Measurements from ENCODE around the gene GSC2. TPM values are rescaled to one million over a fixed set of nuclear protein-coding genes. Genes with fewer than 3 reads are reported as not detected.
A peak's percentile ranks its signal among the peaks of the same experiment; 100 is the strongest.

Gene GSC2
- polyA plus RNA-seq, 4 donors = not detected

- WGBS, 3 donors = 51 to 62% (median 52%) methylated on average over 10 of the region's 10 CpGs
- peaks cover 0 to 2% (median 0%) of the 10 kb centered on the region in 3 donors for H3K4me1 ChIP-seq (ENCODE audit: control insufficient read depth in 3 of 3, insufficient read depth in 2 of 3, low read depth in 1 of 3, low read length in 2 of 3)
- no peaks in the 10 kb centered on the region for H3K36me3 ChIP-seq (ENCODE audit: control insufficient read depth in 3 of 3, insufficient read depth in 2 of 3, low read depth in 1 of 3, low read length in 3 of 3)
- H3K9me3 ChIP-seq (ENCODE audit: control insufficient read depth in 2 of 2, insufficient read depth in 1 of 2, low read depth in 1 of 2, low read length in 1 of 2) = peaks cover 0 to 6% of the 10 kb centered on the region in 2 donors
- DNase-seq (no peak), FAIRE-seq (no peak)
- H3K27ac ChIP-seq (ENCODE audit: low read depth in 1 of 3, low read length in 2 of 3) = no peak overlapping the region
- no peak overlapping the region for H3K4me3 ChIP-seq (ENCODE audit: low read depth in 1 of 3, low read length in 3 of 3)
- H3K27me3 ChIP-seq (ENCODE audit: control insufficient read depth in 3 of 3, insufficient read depth in 3 of 3, low read length in 3 of 3) = peaks cover 37 to 60% (median 42%) of the 10 kb centered on the region in 3 donors
Observed at GRCh38 chr22:19151329-19152191, 1.5 kb upstream of the GSC2 start.

GRCh38 chr22:19150482-19151328 lies 613 bp upstream of the GSC2 start:
- H3K27me3 ChIP-seq (ENCODE audit: control insufficient read depth in 3 of 3, insufficient read depth in 3 of 3, low read length in 3 of 3) = peaks cover 37 to 67% (median 42%) of the 10 kb centered on the region in 3 donors
- no peak for FAIRE-seq
- no peak overlapping the region for H3K27ac ChIP-seq (ENCODE audit: low read depth in 1 of 3, low read length in 2 of 3)
- peaks cover 0 to 6% of the 10 kb centered on the region in 2 donors for H3K9me3 ChIP-seq (ENCODE audit: control insufficient read depth in 2 of 2, insufficient read depth in 1 of 2, low read depth in 1 of 2, low read length in 1 of 2)
- no peak for DNase-seq
- H3K36me3 ChIP-seq (ENCODE audit: control insufficient read depth in 3 of 3, insufficient read depth in 2 of 3, low read depth in 1 of 3, low read length in 3 of 3) = no peaks in the 10 kb centered on the region
- H3K4me3 ChIP-seq (ENCODE audit: low read depth in 1 of 3, low read length in 3 of 3) = no peak overlapping the region
- H3K4me1 ChIP-seq (ENCODE audit: control insufficient read depth in 3 of 3, insufficient read depth in 2 of 3, low read depth in 1 of 3, low read length in 2 of 3) = peaks cover 0 to 2% (median 0%) of the 10 kb centered on the region in 3 donors
- 10 to 20% (median 15%) methylated on average over 44 to 68 of the region's 68 CpGs for WGBS, 3 donors

DNA sequence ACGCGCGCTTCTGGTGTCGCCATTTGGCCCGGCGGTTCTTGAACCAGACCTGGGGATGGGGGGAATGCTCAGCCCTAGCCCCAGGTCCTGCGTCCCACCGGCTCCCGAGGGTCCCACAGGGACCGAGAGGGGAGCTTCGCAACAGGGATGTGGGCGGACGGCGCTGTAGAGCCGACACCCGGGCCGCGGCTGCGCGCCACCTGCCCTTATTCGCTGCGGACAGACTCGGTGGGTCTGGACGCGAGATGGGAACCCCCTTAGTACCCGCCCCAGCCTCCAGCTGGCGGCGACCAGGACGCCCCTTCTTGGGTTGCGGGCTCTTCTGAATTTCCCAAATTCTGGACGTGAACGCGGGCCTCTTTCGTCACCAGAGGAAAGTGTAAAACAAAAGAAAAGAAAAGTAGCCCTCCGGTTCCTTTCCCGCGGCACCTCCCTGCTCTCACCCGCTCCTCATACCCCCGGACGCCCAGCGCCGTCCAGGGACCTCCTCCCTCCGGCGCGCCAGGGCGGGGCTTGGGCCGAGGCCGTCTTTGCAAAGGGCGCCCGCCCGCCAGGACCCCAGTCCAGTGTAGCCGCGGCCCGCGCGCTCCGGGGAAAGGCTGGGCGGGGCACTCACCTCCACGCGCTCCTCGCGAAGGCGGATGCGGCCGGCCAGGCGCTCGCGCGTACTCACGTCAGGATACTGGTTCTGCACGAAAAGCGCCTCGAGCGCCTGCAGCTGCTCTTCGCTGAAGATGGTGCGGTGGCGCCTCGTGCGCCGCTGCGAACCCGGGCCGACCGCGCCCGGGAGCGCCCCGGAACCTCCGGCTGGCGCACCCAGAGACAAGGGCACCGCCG lies 827 bp downstream of the GSC2 start:
- 4 to 5% (median 4%) methylated on average over 74 to 92 of the region's 92 CpGs for WGBS, 3 donors
- Histone ChIP-seq H3K4me1 (ENCODE audit: control insufficient read depth in 3 of 3, insufficient read depth in 2 of 3, low read depth in 1 of 3, low read length in 2 of 3) (peaks cover 0 to 2% (median 0%) of the 10 kb centered on the region in 3 donors), H3K27ac (ENCODE audit: low read depth in 1 of 3, low read length in 2 of 3) (no peak overlapping the region), H3K27me3 (ENCODE audit: control insufficient read depth in 3 of 3, insufficient read depth in 3 of 3, low read length in 3 of 3) (peaks cover 37 to 64% (median 39%) of the 10 kb centered on the region in 3 donors), H3K9me3 (ENCODE audit: control insufficient read depth in 2 of 2, insufficient read depth in 1 of 2, low read depth in 1 of 2, low read length in 1 of 2) (peaks cover 0 to 6% of the 10 kb centered on the region in 2 donors), H3K36me3 (ENCODE audit: control insufficient read depth in 3 of 3, insufficient read depth in 2 of 3, low read depth in 1 of 3, low read length in 3 of 3) (no peaks in the 10 kb centered on the region), H3K4me3 (ENCODE audit: low read depth in 1 of 3, low read length in 3 of 3) (peak overlapping the region in 1 of 3 donors; percentile 31)
- FAIRE-seq (no peak), DNase-seq (peak; percentile 8 to 47)

- Histone ChIP-seq H3K27ac (ENCODE audit: low read depth in 1 of 3, low read length in 2 of 3) (no peak overlapping the region), H3K4me1 (ENCODE audit: control insufficient read depth in 3 of 3, insufficient read depth in 2 of 3, low read depth in 1 of 3, low read length in 2 of 3) (peaks cover 0 to 4% (median 2%) of the 10 kb centered on the region in 3 donors), H3K36me3 (ENCODE audit: control insufficient read depth in 3 of 3, insufficient read depth in 2 of 3, low read depth in 1 of 3, low read length in 3 of 3) (no peaks in the 10 kb centered on the region), H3K27me3 (ENCODE audit: control insufficient read depth in 3 of 3, insufficient read depth in 3 of 3, low read length in 3 of 3) (peaks cover 37 to 62% (median 39%) of the 10 kb centered on the region in 3 donors), H3K4me3 (ENCODE audit: low read depth in 1 of 3, low read length in 3 of 3) (no peak overlapping the region), H3K9me3 (ENCODE audit: control insufficient read depth in 2 of 2, insufficient read depth in 1 of 2, low read depth in 1 of 2, low read length in 1 of 2) (peaks cover 0 to 6% of the 10 kb centered on the region in 2 donors)
- DNase-seq (no peak), FAIRE-seq (no peak)
- 19 to 36% (median 31%) methylated on average over 31 to 33 of the region's 33 CpGs for WGBS, 3 donors
Observed at GRCh38 chr22:19148417-19149046, 1.6 kb downstream of the GSC2 start.

- Histone ChIP-seq H3K27me3 (ENCODE audit: control insufficient read depth in 3 of 3, insufficient read depth in 3 of 3, low read length in 3 of 3) (peaks cover 32 to 54% (median 37%) of the 10 kb centered on the region in 3 donors), H3K27ac (ENCODE audit: low read depth in 1 of 3, low read length in 2 of 3) (no peak overlapping the region), H3K9me3 (ENCODE audit: control insufficient read depth in 2 of 2, insufficient read depth in 1 of 2, low read depth in 1 of 2, low read length in 1 of 2) (peaks cover 0 to 6% of the 10 kb centered on the region in 2 donors), H3K36me3 (ENCODE audit: control insufficient read depth in 3 of 3, insufficient read depth in 2 of 3, low read depth in 1 of 3, low read length in 3 of 3) (peaks cover 0 to 6% (median 0%) of the 10 kb centered on the region in 3 donors), H3K4me1 (ENCODE audit: control insufficient read depth in 3 of 3, insufficient read depth in 2 of 3, low read depth in 1 of 3, low read length in 2 of 3) (peaks cover 0 to 4% (median 2%) of the 10 kb centered on the region in 3 donors), H3K4me3 (ENCODE audit: low read depth in 1 of 3, low read length in 3 of 3) (no peak overlapping the region)
- FAIRE-seq (no peak), DNase-seq (no peak)
- 33 to 54% (median 52%) methylated on average over 9 of the region's 9 CpGs for WGBS, 3 donors
Observed at GRCh38 chr22:19147195-19147780, 2.8 kb downstream of the GSC2 start.

DNA sequence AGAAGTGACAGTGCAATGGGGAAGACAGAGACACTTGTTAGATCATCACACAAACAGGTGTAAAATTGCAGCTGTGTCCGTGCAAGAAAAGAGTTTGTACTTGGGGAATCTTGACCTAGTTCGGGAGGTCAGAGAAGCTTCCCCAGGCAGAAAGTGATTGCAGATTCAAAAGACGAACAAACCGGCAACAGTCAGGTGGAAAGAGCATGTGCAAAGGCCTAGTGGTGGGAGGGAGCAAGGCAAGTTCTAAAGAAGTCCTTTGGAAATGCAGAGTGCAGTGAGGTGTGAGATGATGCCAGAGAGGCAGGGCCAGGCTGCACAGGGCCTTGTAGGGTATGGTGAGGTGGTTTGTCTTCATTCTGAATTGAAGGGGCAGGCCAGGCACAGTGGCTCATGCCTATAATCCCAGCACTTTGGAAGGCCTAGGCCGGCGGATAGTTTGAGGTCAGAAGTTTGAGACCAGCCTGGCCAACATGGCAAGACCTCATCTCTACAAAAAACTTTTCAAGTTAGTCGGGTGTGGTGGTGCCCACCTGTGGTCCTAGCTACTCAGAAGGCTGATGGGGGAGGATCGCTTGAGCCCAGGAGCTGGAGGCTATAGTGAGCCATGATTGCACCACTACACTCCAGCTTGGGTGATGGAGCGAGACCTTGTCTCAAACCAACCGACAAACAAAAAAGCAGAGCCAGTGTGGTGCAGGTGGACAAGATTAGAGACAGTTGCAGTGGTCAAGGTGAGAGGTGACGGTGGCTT lies 3.7 kb downstream of the GSC2 start:
- peaks cover 0 to 2% of the 10 kb centered on the region in 2 donors for H3K9me3 ChIP-seq (ENCODE audit: control insufficient read depth in 2 of 2, insufficient read depth in 1 of 2, low read depth in 1 of 2, low read length in 1 of 2)
- 76 to 81% (median 80%) methylated on average over 11 of the region's 11 CpGs for WGBS, 3 donors
- peaks cover 0 to 4% (median 2%) of the 10 kb centered on the region in 3 donors for H3K4me1 ChIP-seq (ENCODE audit: control insufficient read depth in 3 of 3, insufficient read depth in 2 of 3, low read depth in 1 of 3, low read length in 2 of 3)
- peaks cover 0 to 13% (median 3%) of the 10 kb centered on the region in 3 donors for H3K36me3 ChIP-seq (ENCODE audit: control insufficient read depth in 3 of 3, insufficient read depth in 2 of 3, low read depth in 1 of 3, low read length in 3 of 3)
- DNase-seq (no peak), FAIRE-seq (no peak)
- peaks cover 24 to 45% (median 35%) of the 10 kb centered on the region in 3 donors for H3K27me3 ChIP-seq (ENCODE audit: control insufficient read depth in 3 of 3, insufficient read depth in 3 of 3, low read length in 3 of 3)
- H3K4me3 ChIP-seq (ENCODE audit: low read depth in 1 of 3, low read length in 3 of 3) = no peak overlapping the region
- no peak overlapping the region for H3K27ac ChIP-seq (ENCODE audit: low read depth in 1 of 3, low read length in 2 of 3)

DNA sequence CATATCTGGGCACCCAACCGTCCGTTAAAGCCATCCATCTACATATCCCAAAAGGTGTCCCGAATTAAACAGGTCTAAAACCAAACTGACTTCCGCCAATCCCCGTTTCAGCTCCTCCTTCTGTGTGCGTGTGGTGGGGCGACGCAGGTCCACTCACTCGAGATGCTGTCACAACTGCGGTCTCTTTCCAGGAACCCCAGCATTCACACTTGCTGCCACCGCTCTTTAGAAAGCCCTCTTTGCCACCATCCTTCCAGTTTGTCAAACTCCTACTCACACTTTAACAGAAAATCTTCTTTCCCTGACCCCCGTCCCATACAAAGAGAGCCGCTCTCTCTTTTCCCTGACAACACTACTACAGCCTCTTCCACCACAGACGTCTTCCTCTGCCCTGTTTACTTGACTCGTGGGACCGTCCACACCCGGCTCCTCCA lies 6.1 kb downstream of the GSC2 start:
- FAIRE-seq (no peak), DNase-seq (no peak)
- Histone ChIP-seq H3K4me1 (ENCODE audit: control insufficient read depth in 3 of 3, insufficient read depth in 2 of 3, low read depth in 1 of 3, low read length in 2 of 3) (peaks cover 0 to 4% (median 0%) of the 10 kb centered on the region in 3 donors), H3K36me3 (ENCODE audit: control insufficient read depth in 3 of 3, insufficient read depth in 2 of 3, low read depth in 1 of 3, low read length in 3 of 3) (peaks cover under 1 to 33% (median 6%) of the 10 kb centered on the region in 3 donors), H3K27ac (ENCODE audit: low read depth in 1 of 3, low read length in 2 of 3) (peak overlapping the region; percentile 43 to 56 (median 49)), H3K9me3 (ENCODE audit: control insufficient read depth in 2 of 2, insufficient read depth in 1 of 2, low read depth in 1 of 2, low read length in 1 of 2) (no peaks in the 10 kb centered on the region), H3K27me3 (ENCODE audit: control insufficient read depth in 3 of 3, insufficient read depth in 3 of 3, low read length in 3 of 3) (peaks cover 7 to 31% (median 13%) of the 10 kb centered on the region in 3 donors), H3K4me3 (ENCODE audit: low read depth in 1 of 3, low read length in 3 of 3) (peak overlapping the region; percentile 51 to 83 (median 75))
- 1 to 2% (median 2%) methylated on average over 17 of the region's 17 CpGs for WGBS, 3 donors

Measured in small intestine (tissue), 7 donors.